Activated naive CD8-positive, alpha-beta T cell treated with anti-CD3 and anti-CD28 coated beads for 36 hours (primary cell): ENCODE results near the gene TNFAIP8L2. TPM values are rescaled to one million over a fixed set of nuclear protein-coding genes. Genes with fewer than 3 reads are reported as not detected.
"Not testable (repeated sequence)": the region's sequence is repeated elsewhere in the genome, so short reads cannot be mapped to it uniquely, and the experiment has no call there.

Experiments used
- DNase-seq: peaks from one replicate; pipeline ENCODE4 v3.0.0; 2021
- H3K27ac Mint-ChIP-seq: one replicate; pipeline ENCODE4 v1.8.0; 2022; ENCODE audit warnings: mild to moderate bottlenecking, moderate library complexity, mixed read lengths
- H3K27me3 Mint-ChIP-seq: one replicate; pipeline ENCODE4 v1.8.0; 2022; ENCODE audit warnings: mild to moderate bottlenecking, mixed read lengths
- H3K36me3 Mint-ChIP-seq: one replicate; pipeline ENCODE4 v1.8.0; 2021; ENCODE audit warnings: mild to moderate bottlenecking, mixed read lengths
- H3K4me1 Mint-ChIP-seq: one replicate; pipeline ENCODE4 v1.8.0; 2021; ENCODE audit warnings: mixed read lengths
- H3K4me3 Mint-ChIP-seq: one replicate; pipeline ENCODE4 v1.8.0; 2022; ENCODE audit warnings: mild to moderate bottlenecking, moderate library complexity, mixed read lengths
- H3K9me3 Mint-ChIP-seq: one replicate; pipeline ENCODE4 v1.8.0; 2022; ENCODE audit warnings: mixed read lengths
- total RNA-seq, 2 experiments: library from RNA; stranded (reverse); gene quantifications; one replicate each; pipeline ENCODE4 v1.2.3, GENCODE V29; 2021

TNFAIP8L2 gene
- total RNA-seq, 2 experiments from 2014 or later = 22.2 to 22.3 TPM

DNA sequence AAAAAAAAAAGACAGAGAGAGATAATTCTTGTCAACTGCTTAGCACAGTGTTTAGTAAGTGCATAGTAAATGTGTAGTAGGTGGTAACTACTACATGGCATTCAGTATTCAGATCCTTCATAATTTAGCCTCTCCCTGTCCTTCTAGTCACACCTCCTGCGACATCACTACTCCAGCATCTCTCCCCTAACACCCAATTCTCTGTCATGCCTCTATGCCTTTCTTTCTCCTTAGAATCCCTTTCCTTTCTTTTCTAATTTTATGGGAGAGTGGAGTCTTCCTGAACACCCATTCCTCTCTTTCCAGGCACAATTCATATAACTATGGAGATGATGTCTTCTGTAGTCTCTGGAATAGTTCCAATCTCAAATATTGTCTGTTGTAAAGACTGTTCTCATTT, 37.4 kb downstream of the TNFAIP8L2 start:
- H3K27me3 Mint-ChIP-seq = peaks cover 4% of the 10 kb centered on the region
- no peak overlapping the region for H3K4me3 Mint-ChIP-seq
- no peaks in the 10 kb centered on the region for H3K9me3 Mint-ChIP-seq
- peaks cover 4% of the 10 kb centered on the region for H3K36me3 Mint-ChIP-seq
- DNase-seq = no peak
- H3K27ac Mint-ChIP-seq = no peak overlapping the region
- H3K4me1 Mint-ChIP-seq = peaks cover 18% of the 10 kb centered on the region

DNA sequence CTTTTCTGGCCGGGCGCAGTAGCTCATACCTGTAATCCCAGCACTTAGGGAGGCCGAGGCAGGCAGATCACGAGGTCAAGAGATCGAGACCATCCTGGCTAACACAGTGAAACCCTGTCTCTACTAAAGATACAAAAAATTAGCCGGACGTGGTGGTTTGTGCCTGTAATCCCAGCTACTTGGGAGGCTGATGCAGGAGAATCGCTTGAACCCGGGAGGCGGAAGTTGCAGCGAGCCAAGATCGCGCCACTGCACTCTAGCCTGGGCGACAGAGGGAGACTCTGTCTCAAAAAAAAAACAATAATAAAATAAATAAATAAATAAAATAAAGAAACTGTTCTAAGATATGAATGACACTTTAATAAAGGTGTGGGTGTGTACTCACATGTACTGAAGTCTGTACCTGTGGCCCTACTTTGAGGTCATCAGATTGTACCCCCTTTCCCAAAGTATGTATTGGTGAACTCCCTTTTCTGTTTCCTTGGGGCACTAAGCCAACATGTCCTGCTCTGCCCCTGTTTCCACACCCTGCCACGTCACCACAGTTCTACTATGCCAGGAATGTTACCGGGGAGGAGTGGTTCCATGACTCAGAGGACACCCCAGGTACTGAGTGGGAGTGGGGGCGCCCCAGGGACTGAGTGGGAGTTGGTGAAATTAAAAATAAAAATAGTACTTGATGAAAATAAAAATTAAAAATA, 38.6 kb downstream of the TNFAIP8L2 start:
- not testable (repeated sequence) for H3K27ac Mint-ChIP-seq, DNase-seq, H3K27me3 Mint-ChIP-seq, H3K9me3 Mint-ChIP-seq, H3K4me3 Mint-ChIP-seq
- Mint-ChIP-seq H3K4me1 (peaks cover 21% of the 10 kb centered on the region), H3K36me3 (peaks cover 16% of the 10 kb centered on the region)

- peak; percentile 32 for DNase-seq
- Mint-ChIP-seq H3K36me3 (peaks cover 19% of the 10 kb centered on the region), H3K27ac (peak overlapping the region; percentile 62), H3K27me3 (peaks cover 4% of the 10 kb centered on the region), H3K4me1 (peaks cover 25% of the 10 kb centered on the region), H3K4me3 (no peak overlapping the region), H3K9me3 (no peaks in the 10 kb centered on the region)
Measured at GRCh38 chr1:151196292-151196800, 39.9 kb downstream of the TNFAIP8L2 start.

DNA sequence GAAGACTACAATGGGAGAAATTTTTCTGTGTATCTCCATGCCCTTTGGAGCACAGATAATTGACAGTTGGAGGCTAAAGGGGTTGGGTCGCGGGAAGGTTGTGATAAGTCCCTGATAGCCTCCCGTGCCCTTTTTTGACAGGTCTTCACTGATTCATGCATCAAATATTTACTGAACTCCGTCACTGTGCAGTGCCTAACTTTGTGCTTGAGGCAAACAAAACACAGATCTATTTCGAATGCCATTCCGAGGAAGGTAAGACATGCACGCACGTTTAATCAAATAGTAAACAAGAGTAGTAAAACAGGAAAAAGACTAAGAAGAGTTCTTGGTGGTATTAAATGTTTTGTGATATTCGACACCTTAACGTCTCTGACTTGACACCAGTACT, 41.4 kb downstream of the TNFAIP8L2 start:
- peaks cover 34% of the 10 kb centered on the region for H3K4me1 Mint-ChIP-seq
- DNase-seq = no peak
- H3K36me3 Mint-ChIP-seq = peaks cover 25% of the 10 kb centered on the region
- H3K27ac Mint-ChIP-seq = peak overlapping the region; percentile 98
- no peaks in the 10 kb centered on the region for H3K9me3 Mint-ChIP-seq
- H3K4me3 Mint-ChIP-seq = peak overlapping the region; percentile 99
- peaks cover 4% of the 10 kb centered on the region for H3K27me3 Mint-ChIP-seq

GRCh38 chr1:151198254-151199127, 42.0 kb downstream of the TNFAIP8L2 start, which contains the start of gene PIP5K1A:
Gene PIP5K1A, plus strand, starts transcription at chr1:151198552. Its CDS starts 445 bp downstream, at chr1:151198997.
- Mint-ChIP-seq H3K27ac (peak within 1 kb of the TSS; percentile 98), H3K4me3 (peak within 1 kb of the TSS; percentile 99), H3K4me1 (peaks cover 37% of the 10 kb centered on the region), H3K36me3 (peaks cover 27% of the 10 kb centered on the region), H3K27me3 (peaks cover 4% of the 10 kb centered on the region), H3K9me3 (no peaks in the 10 kb centered on the region)
- peak; percentile 97 for DNase-seq

- no peak for DNase-seq
- peak overlapping the region; percentile 99 for H3K4me3 Mint-ChIP-seq
- H3K9me3 Mint-ChIP-seq = no peaks in the 10 kb centered on the region
- H3K27ac Mint-ChIP-seq = peak overlapping the region; percentile 98
- H3K4me1 Mint-ChIP-seq = peaks cover 46% of the 10 kb centered on the region
- H3K36me3 Mint-ChIP-seq = peaks cover 27% of the 10 kb centered on the region
- H3K27me3 Mint-ChIP-seq = peaks cover 4% of the 10 kb centered on the region
Measured at GRCh38 chr1:151199873-151200581, 43.6 kb downstream of the TNFAIP8L2 start.

DNA sequence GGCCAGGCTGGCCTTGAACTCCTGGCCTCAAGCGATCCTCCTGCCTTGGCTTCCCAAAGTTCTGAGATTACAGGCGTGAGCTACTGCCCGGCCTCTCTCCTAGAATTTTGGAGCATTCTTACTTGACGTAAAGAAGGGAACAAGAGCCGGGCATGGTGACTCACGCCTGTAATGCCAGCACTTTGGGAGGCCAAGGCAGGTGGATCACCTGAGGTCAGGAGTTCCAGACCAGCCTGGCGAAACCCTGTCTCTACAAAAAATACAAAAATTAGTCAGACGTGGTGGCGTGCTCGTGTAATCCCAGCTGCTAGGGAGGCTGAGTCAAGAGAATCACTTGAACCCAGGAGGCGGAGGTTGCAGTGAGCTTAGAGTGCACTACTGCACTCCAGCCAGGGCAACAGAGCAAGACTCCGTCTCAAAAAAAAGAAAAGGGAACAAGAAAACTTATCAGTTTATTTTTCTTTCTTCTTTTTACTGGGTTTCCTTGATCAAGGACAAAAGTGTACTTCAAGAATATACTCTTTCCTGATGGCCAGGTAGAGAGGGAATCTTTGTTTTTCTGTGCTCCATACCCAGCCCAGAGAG, 49.0 kb downstream of the TNFAIP8L2 start:
- Mint-ChIP-seq H3K4me1 (peaks cover 27% of the 10 kb centered on the region), H3K36me3 (peaks cover 17% of the 10 kb centered on the region)
- H3K4me3 Mint-ChIP-seq, DNase-seq, H3K9me3 Mint-ChIP-seq, H3K27me3 Mint-ChIP-seq, H3K27ac Mint-ChIP-seq: not testable (repeated sequence)

Other genes starting within 250 kb of the TNFAIP8L2 start
- gene SETDB1, start 230.3 kb upstream of the TNFAIP8L2 start, total RNA-seq = 10 to 100 TPM; 40.4 to 51.1 TPM
- gene CERS2, start 181.8 kb upstream of the TNFAIP8L2 start, total RNA-seq = 100 to 1,000 TPM; 160 to 166 TPM
- gene ANXA9, start 174.4 kb upstream of the TNFAIP8L2 start, total RNA-seq = not detected
- gene MINDY1, start 149.7 kb upstream of the TNFAIP8L2 start, total RNA-seq = 10 to 100 TPM in 1 of 2 experiments, 1 to 10 TPM in 1; 9.4 to 11.6 TPM
- gene PRUNE1, start 148.2 kb upstream of the TNFAIP8L2 start, total RNA-seq = 10 to 100 TPM; 13.0 to 14.4 TPM
- gene BNIPL, start 120.1 kb upstream of the TNFAIP8L2 start, total RNA-seq = under 1 TPM; 0.52 to 0.54 TPM
- 1 to 10 TPM; 1.1 to 1.2 TPM for gene C1orf56, start 108.9 kb upstream of the TNFAIP8L2 start, total RNA-seq
- gene CDC42SE1, start 97.0 kb upstream of the TNFAIP8L2 start, total RNA-seq = 100 to 1,000 TPM; 128 TPM
- 1 to 10 TPM; 4.9 to 5.0 TPM for gene MLLT11, start 96.3 kb upstream of the TNFAIP8L2 start, total RNA-seq
- 10 to 100 TPM; 17.9 to 19.1 TPM for gene GABPB2, start 85.9 kb upstream of the TNFAIP8L2 start, total RNA-seq
- gene SEMA6C, start 10.0 kb upstream of the TNFAIP8L2 start, total RNA-seq = 1 to 10 TPM; 1.4 to 4.1 TPM
- 1 to 10 TPM; 3.5 TPM for gene LYSMD1, start 9.3 kb downstream of the TNFAIP8L2 start, total RNA-seq
- gene SCNM1, start 9.5 kb downstream of the TNFAIP8L2 start, total RNA-seq = 10 to 100 TPM; 80.9 to 81.9 TPM
- gene TMOD4, start 19.3 kb downstream of the TNFAIP8L2 start, total RNA-seq = 1 to 10 TPM; 2.3 to 2.5 TPM
- gene VPS72, start 33.5 kb downstream of the TNFAIP8L2 start, total RNA-seq = 10 to 100 TPM; 66.4 to 79.1 TPM
- gene PIP5K1A, start 41.9 kb downstream of the TNFAIP8L2 start, total RNA-seq = 10 to 100 TPM; 70.0 to 72.3 TPM
- 100 to 1,000 TPM; 217 to 249 TPM for gene PSMD4, start 98.1 kb downstream of the TNFAIP8L2 start, total RNA-seq
- gene ZNF687, start 125.7 kb downstream of the TNFAIP8L2 start, total RNA-seq = 10 to 100 TPM; 27.0 to 29.9 TPM
- 10 to 100 TPM; 46.4 to 49.4 TPM for gene PI4KB, start 170.8 kb downstream of the TNFAIP8L2 start, total RNA-seq
- 10 to 100 TPM; 55.2 to 58.6 TPM for gene RFX5, start 190.6 kb downstream of the TNFAIP8L2 start, total RNA-seq
- gene SELENBP1, start 216.1 kb downstream of the TNFAIP8L2 start, total RNA-seq = not detected
- 100 to 1,000 TPM; 413 to 425 TPM for gene PSMB4, start 242.9 kb downstream of the TNFAIP8L2 start, total RNA-seq